GM18508 (cell line): Measurements from ENCODE around the gene MTUS2.
A peak's percentile ranks its signal among the peaks of the same experiment; 100 is the strongest.
"Not testable (repeated sequence)": the region's sequence is repeated elsewhere in the genome, so short reads cannot be mapped to it uniquely, and the experiment has no call there.

Source experiments
- ATAC-seq: cut with Tn5 transposase; IDR thresholded peaks from one replicate; pipeline ENCODE4 v1.9.1; 2021; ENCODE audit warnings: moderate number of reproducible peaks; ENCODE audit not compliant: insufficient read depth, unreplicated experiment

MTUS2 gene

DNA sequence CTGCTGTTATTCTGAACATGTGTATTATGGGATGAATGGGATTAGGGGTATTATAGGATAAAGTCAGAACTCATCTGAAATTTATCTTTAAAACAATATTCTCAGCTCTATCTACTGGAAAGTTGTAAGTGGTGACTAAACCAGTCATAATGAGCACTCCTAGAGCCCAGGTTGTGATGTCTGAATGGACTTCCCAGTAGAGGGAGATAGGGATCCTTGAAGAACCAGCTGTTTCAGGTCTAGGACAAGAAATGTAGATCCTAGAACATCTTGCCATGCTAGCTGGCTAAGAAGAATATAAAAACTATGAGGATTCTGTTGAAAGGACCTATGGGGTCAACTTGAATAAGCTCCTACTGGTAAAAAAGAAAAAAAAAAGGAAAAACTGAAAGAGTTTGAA, 464.6 kb downstream of the MTUS2 start:
- no peak for ATAC-seq

DNA sequence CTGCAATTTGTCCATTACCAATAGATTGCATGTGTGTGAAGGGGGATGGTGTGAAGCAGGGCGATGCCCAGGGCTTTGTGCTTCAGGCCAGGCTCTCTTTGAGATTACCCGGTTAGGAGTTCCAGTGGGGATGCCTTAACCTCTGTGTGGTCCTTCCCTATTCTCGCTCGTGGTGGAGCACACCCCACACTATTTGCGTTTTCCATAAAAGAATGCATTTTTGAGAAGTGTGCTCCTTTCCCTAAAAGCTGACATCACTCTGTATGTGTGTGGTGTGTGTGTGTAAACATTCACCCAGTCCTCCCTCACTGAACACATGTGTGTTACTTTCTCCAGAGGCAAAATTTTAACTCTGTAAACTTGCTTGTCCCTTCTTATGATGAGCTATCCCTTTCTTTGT, 467.1 kb downstream of the MTUS2 start:
- no peak for ATAC-seq

DNA sequence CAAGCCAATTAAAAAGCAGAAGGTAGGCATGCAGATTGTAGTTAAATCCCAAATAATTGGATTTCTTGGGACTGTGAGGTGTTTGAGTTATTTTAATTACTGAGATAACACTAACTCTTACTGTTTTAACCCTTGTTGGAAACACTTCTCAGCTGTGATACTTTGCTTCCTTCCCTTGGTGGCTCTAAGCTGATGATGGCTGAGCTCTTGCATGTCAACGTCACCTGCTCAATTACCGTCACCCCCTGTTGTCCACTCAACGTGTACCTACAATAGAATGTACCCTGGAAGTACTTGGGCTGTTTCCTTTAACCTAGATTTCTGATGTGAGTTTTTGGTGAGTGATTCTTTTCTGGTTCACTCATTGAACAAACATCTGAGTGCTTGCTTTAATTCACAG, 471.9 kb downstream of the MTUS2 start:
- ATAC-seq = no peak

DNA sequence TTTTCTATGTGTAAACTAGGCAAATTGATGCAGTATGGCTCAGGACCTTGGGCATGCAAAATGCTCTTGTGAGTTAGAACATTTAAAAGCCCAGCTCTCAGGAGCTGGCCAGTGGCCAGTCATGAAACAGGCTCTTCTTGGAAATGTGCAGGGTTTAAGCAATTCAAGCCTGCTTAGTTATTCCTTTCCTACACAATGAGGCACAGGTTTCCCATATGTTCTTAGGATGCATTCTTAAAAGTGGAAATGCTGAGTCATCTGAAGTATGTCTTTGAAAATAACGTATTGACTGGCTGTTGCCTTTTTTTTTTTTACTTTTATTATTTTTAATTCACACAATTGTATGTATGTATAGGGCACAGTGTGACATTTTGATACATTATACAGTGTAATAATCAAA, 474.7 kb downstream of the MTUS2 start:
- ATAC-seq = no peak

DNA sequence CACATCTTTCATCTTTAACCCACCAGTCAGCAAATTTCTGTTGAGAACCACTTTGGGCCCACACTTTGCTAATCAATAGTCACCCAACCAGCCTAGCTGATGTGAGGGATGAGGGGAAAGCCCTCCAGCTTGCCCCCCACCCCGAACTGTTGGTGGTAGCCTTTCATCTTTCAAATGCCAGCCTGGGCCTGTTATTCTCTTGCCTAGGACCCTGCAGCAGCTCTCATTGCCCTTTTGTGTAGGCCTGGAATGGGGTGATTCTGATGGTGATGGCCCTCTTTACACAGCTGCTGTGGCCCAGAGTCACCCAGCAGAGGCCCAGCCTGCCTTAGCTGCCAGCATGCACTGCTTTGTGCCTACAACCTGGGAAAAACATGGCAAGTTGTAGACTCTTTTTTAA, 480.9 kb downstream of the MTUS2 start:
- no peak for ATAC-seq

DNA sequence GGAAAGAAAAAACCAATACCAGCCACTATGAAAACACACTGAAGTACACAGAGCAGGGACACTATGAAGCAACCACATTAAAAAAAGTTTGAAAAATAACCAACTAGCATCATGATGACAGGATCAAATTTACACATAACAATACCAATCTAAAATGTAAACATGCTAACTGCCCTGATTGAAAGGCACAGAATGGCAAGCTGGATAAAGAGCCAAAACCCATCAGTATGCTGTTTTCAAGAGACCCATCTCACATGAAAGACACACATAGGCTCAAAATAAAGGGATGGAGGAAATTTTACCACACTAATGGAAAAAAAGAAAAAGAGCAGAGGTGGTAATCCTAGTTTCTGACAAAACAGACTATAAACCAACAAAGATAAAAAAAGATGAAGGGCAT, 484.0 kb downstream of the MTUS2 start:
- ATAC-seq = no peak

DNA sequence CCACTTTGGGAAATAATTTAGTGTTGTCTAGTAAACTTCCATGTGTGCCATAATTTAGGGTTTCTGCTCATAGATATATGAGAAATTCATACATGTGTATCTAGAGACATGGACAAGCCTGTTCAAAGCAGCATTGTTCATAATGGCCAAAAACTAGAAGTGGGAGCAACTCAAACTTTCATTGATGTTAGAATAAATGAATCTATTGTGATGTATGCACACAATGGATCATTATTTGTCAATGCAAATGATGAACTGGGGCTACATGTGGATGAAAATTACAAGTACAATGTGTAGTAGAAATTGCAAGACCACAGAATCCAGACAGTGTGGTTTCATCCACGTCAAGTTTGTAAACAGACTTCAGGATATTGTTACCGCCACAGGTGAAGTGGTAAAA, 490.7 kb downstream of the MTUS2 start:
- no peak for ATAC-seq

DNA sequence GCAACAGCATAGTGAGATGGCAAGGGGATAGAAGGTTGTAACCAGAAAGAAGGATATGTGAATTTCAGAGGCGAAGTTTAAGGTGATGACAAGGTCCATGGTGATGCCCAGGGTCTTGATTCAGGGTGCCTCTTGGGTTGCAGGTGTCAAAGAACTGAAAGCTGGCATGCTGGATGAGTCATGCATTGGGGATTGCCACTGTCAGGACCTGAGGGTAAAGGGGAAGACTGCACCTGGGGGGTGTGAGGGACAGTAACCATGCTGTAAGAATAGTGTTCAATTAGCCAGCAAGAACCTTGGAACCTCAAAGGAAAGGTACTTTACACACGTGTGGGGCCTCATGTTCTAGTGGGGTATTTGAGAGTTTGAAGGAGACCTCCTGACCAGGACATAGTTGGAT, 495.7 kb downstream of the MTUS2 start:
- ATAC-seq = no peak

DNA sequence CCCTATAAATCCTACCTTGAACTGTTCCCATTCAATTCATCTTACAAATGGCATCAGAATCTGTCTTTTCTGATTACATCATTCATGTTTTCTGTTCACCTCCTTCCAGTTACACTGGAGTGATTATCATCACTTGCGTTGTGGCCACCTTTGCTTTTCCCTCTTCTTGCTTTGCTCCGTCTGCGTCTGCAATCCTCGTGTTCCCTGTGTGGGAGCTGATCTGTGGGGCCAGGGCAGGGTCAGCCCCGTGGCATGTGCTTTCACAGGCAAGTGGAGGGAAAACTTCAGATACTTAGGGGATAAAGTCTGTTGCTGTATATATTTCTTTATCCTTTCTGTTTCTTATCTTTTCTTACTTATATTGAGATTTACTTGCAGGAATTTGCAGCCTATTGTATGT, 497.7 kb downstream of the MTUS2 start:
- ATAC-seq = no peak

DNA sequence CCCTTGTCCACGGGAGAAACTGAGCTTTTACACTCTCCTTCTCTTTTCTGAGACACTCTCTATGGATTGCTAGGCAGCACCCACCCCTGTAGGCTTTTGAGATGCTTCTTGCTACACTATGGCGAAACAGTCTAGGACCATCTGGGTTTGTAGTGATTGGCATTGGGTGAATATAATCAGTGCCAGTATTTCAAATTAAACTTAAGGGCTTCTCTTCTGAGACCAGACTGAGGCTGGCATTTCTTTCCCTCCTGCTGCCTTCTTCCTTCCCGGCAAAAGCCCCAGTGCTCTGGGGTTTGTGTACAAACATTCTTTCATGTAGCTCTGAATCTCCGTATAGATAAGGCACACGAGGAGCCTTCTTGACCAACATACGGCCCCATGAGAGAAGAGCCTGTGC, 498.6 kb downstream of the MTUS2 start:
- no peak for ATAC-seq

DNA sequence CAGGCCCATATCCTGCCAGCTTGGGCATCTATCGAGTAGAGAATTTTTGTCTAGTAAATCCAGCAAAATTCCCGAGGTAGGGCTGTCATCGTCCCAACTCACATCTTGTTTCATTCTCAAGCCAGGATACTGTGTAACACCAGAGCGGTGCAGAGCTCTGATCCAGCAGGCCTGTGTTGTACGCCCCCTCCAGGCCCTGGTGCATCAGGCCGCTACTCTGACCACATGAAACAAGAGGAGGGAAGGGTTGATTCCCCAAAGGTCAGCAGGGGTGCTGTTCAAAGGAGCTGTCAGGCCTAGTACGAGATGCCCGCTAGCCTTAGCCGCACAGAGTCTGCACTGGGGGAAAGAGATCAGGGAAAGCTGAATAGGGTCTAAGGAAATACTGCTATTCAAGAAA, 499.3 kb downstream of the MTUS2 start:
- ATAC-seq = no peak

DNA sequence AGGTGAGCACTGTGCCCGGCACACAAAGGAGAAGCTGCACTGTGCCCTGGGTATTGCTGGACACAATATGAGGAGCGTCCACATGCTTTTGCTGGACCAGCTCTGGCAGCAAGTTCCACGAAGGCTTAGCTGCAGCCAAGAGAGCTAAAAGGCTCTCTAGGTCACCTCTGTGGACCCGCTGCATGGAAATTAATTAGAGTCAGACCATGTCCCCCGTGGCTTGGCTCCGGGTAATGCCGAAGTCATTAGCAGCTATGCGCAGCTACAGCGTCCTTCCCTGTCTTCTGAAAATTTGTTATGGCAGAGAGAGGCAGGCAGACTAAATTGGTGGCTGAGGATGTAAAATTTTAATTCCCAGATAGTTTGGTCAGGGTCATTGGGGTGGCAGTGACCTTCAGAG, 503.8 kb downstream of the MTUS2 start:
- no peak for ATAC-seq

DNA sequence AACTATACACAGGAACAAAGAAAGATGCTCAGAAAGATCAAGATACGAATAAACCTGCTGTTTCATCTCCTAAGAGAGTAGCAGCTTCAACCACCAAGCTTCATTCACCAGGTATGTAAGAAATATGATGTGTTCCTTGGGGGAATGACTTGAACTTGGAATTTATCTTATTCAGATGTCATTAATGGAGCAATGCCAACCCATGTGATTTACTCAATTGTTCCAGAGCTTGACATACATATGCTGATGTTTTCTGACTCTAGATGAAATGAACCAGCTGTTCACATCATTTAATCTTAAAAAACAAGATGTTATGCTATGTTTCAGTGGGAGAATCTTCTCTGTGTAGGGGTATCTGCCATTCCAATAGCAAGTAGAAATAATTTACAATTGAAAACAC, 504.5 kb downstream of the MTUS2 start:
- ATAC-seq = no peak

DNA sequence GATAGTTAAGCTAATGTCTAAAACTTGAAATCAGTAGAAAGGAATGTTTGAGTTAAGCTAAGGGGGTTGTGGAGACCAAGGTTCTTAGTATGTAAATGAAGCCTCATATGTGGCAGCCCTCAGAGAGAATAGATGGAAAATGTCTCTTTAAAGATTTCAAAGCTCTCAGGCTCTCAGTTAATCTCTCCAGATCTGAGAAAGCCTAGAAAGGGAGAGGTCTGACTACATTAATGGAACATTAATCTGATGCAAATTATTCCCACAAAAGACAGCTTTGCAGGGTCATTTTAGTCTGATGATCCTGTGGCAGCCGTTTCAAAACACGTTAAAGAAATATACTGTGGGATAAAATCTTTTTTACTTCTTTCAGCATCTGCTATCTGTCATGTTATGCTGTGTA, 508.4 kb downstream of the MTUS2 start:
- ATAC-seq = no peak

DNA sequence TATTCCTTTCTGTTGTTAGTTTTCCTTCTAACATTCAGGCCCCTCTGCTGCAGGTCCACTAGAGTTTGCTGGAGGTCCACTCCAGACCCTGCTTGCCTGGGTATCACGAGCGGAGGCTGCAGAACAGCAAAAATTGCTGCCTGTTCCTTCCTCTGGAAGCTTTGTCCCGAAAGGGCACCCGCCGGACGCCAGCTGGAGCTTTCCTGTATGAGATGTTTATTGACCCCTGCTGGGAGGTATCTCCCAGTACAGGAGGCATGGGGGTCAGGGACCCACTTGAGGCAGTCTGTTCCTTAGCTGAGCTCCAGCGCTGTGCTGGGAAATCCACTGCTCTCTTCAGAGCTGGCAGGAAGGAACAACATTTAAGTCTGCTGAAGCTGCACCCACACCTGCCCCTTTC, 516.2 kb downstream of the MTUS2 start:
- no peak for ATAC-seq

DNA sequence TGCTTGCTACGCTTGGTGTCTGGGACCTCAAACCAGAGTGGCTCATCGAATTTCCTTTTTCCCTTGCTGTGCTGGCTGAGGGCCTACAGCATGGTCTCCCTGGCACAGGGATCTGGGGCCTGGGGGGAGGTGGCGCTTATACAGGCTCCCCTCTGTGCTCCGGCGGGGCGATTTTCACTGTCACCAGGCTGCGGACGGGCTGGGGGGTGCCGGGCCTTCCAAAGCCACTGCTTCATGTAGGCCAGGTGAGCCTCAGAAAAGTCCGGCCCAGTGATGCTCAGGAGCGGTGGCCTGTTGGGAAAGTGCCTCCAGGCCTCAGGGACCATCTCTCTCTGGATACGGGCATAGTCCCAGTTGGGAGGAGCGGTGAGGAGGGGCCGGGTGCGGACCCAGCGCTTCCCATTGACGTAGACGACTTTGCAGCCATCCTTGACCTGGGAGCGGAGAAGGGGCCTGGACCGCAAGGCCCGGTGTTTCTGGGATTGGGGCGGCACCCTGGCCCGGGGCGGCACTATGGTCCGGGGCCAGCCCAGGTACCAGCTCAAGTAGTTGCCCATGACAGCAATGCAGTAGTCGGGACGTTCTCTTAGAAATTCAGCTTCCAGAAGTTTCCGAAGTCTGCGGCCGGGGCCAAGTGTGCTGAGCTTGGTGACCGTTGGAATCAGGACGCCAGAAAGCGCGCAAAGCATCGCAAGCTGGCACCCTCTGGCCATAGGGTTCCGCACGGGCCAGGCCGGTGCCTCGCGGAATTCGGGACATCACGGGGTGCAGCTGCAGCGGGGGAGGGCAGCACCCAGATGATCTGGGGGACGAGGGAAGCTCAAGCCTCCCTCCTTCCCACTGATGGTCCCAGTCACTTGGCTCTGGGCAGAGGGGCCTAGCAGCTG, 519.5 kb downstream of the MTUS2 start:
- no peak for ATAC-seq

DNA sequence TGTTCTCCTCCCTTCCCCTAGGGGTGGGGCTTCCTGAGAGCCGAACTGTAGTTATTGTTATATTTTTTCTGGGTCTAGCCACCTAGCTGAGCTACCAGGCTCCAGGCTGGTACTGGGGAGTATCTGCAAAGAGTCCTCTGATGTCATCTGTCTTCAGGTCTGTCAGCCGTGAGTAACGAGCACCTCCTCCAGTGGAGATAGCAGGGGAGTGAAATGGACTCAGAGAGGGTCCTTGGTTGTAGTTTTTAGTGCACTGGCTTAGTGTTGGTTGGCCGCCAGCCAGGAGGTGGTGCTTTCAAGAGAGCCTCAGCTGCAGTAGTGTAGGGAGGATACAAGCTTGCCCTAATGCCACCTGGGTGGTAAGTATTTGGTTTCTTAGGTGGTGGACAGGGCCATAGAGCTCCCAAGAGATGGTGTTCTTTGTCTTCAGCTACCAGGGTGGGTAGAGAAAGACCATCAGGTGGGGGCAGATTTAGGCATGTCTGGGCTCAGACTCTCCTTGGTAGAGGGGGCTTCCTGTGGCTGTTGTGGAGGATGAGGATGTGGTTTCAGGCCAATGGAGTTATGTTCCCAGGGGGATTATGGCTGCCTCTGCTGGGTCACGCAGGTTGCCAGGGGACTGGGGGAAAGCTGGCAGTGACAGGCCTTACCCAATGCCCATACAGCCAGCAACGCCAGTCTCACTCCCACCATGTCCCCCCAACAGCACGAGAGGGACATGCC, 525.9 kb downstream of the MTUS2 start:
- ATAC-seq = not testable (repeated sequence)

DNA sequence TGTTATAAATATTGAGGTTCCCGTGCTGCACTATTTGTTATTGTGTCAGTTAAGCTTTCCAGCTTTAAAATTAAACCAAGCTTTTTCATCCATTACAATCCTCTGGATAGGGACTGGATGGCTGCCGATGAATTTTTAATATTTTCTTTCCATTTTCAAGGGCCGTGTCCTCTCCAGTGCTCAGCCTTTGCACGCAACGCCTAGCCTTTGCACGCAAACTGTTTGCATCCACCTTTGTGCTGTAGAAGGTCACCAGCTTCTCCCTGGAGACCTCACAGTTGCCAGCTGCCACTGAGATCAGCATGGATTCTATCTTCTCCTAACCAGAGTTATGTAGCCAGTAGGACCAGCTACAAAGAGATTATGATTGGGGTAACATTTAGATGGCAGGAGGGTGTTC, 534.9 kb downstream of the MTUS2 start:
- no peak for ATAC-seq

DNA sequence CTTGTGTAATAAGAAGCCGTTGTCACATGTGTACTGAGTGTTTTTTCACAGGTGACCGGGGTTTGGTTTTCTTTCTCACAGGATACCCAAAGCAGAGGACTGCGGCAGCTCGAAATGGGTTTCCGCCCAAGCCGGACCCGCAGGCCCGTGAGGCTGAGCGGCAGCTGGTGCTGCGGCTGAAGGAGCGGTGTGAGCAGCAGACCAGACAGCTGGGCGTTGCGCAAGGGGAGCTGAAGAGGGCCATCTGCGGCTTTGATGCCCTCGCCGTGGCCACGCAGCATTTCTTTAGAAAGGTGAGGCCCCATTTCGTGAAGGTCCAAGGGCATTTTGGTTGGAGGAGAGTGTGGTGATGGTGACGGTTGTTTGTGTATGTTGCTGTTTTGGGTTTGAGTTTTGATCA, 539.0 kb downstream of the MTUS2 start:
- no peak for ATAC-seq

DNA sequence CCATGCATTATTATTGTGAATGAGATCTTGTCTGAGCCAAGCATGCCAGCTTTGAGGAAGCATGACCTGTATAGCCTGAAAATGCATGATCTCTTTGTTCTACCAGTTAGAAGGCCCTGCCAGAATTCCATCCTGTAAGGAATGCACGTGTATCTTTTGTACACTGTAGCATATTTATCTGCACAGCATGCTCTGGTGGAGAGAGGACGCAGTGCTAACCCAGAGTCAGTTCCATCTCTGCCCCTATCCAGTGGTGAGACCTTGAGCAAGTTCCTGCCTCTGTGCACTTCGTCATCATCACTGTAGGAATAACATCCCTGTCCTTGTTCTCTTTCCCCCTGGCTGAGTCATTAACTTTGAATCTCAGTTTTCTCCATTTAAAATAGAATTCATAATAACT, 541.6 kb downstream of the MTUS2 start:
- ATAC-seq = no peak

DNA sequence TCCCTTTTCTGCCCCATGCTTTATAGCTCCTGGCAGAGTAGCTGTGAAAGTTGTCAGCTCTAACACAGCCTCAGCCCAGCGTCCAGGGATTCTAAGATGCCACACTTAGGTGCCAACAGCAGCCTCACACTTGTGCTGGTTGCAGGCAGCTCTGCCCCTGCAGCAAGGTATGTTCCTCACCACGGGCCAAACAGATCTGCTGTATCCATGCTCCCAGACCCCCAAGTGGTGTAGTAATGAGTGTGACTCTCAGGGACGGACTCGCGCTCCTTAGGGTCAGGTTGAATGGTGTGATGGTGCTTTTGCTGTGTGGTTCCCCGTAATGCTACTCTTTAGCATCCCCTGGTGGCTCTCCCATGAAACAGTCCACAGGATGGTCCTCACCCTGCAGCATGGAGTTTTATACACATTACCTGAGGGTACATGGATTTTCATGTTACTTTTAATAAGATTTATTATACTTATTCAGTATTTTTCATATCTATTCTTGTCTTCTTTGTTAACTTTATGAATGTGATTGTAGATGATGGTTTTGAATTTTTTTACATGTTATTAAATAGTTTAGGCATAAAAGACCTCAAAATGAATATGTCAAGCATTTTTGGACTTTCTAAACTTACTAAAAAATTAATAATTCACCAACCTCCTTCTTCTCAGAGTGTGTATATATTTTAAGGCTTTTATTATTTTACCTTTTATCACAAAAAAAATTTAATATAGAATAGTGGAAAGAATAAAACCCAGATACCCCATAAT, 542.9 kb downstream of the MTUS2 start:
- ATAC-seq = peak; percentile 89
